GM12878 (cell line): ENCODE results near the gene MACROD2. TPM values are rescaled to one million over a fixed set of nuclear protein-coding genes. Genes with fewer than 3 reads are reported as not detected.

Experiments
- ATAC-seq: fragments of 200-7000 bp; cut with Tn5 transposase; 3 replicates; pipeline ENCODE4 v1.9.1; 2020; ENCODE audit warnings: mild to moderate bottlenecking, moderate library complexity
- BruUV-seq: library from RNA; stranded (reverse); fragments of 400-500 nt; replicated peaks from 2 replicates; lab custom pipeline; 2021; lab: Mats Ljungman, UMichigan
- CTCF ChIA-PET: fragments of 300-600 bp; sonication (Branson Sonifier 250); formaldehyde crosslinking; extraction: SDS; loops from one replicate; lab custom pipeline; 2021; ENCODE audit warnings: inconsistent platforms; lab: Yijun Ruan, JAX
- POLR2A ChIA-PET: fragments of 350-600 bp; formaldehyde crosslinking; extraction: SDS; loops from one replicate; lab custom pipeline; 2021; ENCODE audit warnings: inconsistent platforms; lab: Charles Lee
- RAD21 ChIA-PET: fragments of 300-600 bp; sonication (Branson Sonifier 250); formaldehyde crosslinking; loops from one replicate; lab custom pipeline; 2023; ENCODE audit warnings: antibody characterized with exemption; ENCODE audit not compliant: unreplicated experiment; lab: Charles Lee
- SMC1A ChIA-PET: fragments of 300-600 bp; sonication (Branson Sonifier 250); formaldehyde crosslinking; loops from one replicate; lab custom pipeline; 2023; ENCODE audit not compliant: unreplicated experiment, uncharacterized antibody; lab: Charles Lee
- DNase-seq: peaks from one replicate; pipeline ENCODE4 v3.0.0-alpha.2; 2011; ENCODE audit warnings: low read depth, low spot score
- FAIRE-seq: peaks from 3 replicates; lab custom pipeline; 2011; peaks lifted over from hg19 to GRCh38; lab: Jason Lieb, UNC
- H2AFZ ChIP-seq: 2 replicates; pipeline ENCODE4 v1.6.0; 2011; ENCODE audit warnings: low read depth, low read length, control low read depth; ENCODE audit not compliant: control insufficient read depth
- H3K27ac ChIP-seq: 2 replicates; pipeline ENCODE4 v1.5.1; 2011; ENCODE audit warnings: control low read depth; ENCODE audit not compliant: control insufficient read depth, insufficient read depth
- H3K27me3 ChIP-seq, 2 experiments: replicated peaks in 1 of 2; 2 replicates each; pipeline versions ENCODE4 v1.6.0 to v1.6.1; 2011; ENCODE audit warnings: low read length in 1 of 2; ENCODE audit not compliant: control insufficient read depth in 2 of 2, insufficient read depth in 2 of 2
- H3K36me3 ChIP-seq, 2 experiments: 2 replicates each; pipeline ENCODE4 v1.5.1; 2011; ENCODE audit warnings: low read length in 1 of 2; ENCODE audit not compliant: control insufficient read depth in 2 of 2, insufficient read depth in 2 of 2
- H3K4me1 ChIP-seq: 2 replicates; pipeline ENCODE4 v1.6.1; 2011; ENCODE audit warnings: mild to moderate bottlenecking, low read length, moderate library complexity, mixed read lengths; ENCODE audit not compliant: control insufficient read depth, insufficient read depth
- H3K4me2 ChIP-seq: 2 replicates; pipeline ENCODE4 v1.6.0; 2011; ENCODE audit warnings: control low read depth; ENCODE audit not compliant: control insufficient read depth, insufficient read depth
- H3K4me3 ChIP-seq: fragments of 200-600 bp; sonication (generic); 2 replicates; pipeline ENCODE4 v1.5.1; 2016
- H3K79me2 ChIP-seq: 2 replicates; pipeline ENCODE4 v1.6.0; 2011; ENCODE audit warnings: low read length; ENCODE audit not compliant: control insufficient read depth, insufficient read depth
- H3K9ac ChIP-seq: 2 replicates; pipeline ENCODE4 v1.8.0; 2011; ENCODE audit warnings: low read length, control low read depth, mixed read lengths; ENCODE audit not compliant: control insufficient read depth, insufficient read depth
- H3K9me3 ChIP-seq: replicated peaks from 3 replicates; pipeline ENCODE4 v1.5.1; 2011; ENCODE audit warnings: mild to moderate bottlenecking, low read length; ENCODE audit not compliant: control insufficient read depth, insufficient read depth
- H4K20me1 ChIP-seq: 2 replicates; pipeline ENCODE4 v1.6.0; 2011; ENCODE audit not compliant: control insufficient read depth, insufficient read depth
- CBFB ChIP-seq: IDR thresholded peaks from 2 replicates; pipeline ENCODE4 v1.6.1; 2016; ENCODE audit warnings: antibody characterized with exemption, low read depth
- EZH2 ChIP-seq: IDR thresholded peaks from 2 replicates; pipeline ENCODE4 v1.6.1; 2012; ENCODE audit warnings: low read depth, mild to moderate bottlenecking, control low read depth, inconsistent platforms, low read length, borderline replicate concordance; ENCODE audit not compliant: control insufficient read depth
- NFYA ChIP-seq: IDR thresholded peaks from 2 replicates; pipeline ENCODE4 v1.6.1; 2011; ENCODE audit warnings: low read depth, mild to moderate bottlenecking, low read length, improper control_type of control experiment, borderline replicate concordance
- RBBP5 ChIP-seq: fragments of 200-600 bp; sonication (generic); conservative IDR thresholded peaks from 2 replicates; pipeline ENCODE4 v1.6.1; 2016
- SMC3 ChIP-seq: IDR thresholded peaks from 2 replicates; pipeline ENCODE4 v1.6.1; 2011; ENCODE audit warnings: low read length, improper control_type of control experiment, borderline replicate concordance
- WGBS: methylation state at CpG from one replicate; pipeline ENCODE4 v1.1.6; 2016; ENCODE audit warnings: low lambda C conversion rate; ENCODE audit not compliant: insufficient replicate concordance, insufficient coverage; ENCODE audit errors: missing lambda C conversion rate; 5-methylcytosine and 5-hydroxymethylcytosine counted together
- in situ Hi-C: fragments of 300-500 bp; cut with MboI; formaldehyde crosslinking; loops from 9 replicates; pipeline ENCODE4 v1.14.3; 2018; ENCODE audit warnings: mixed read lengths
- intact Hi-C: fragments of 100-400 bp; cut with micrococcal nuclease; formaldehyde crosslinking; loops from one replicate; pipeline ENCODE4 v1.14.2; 2022; ENCODE audit not compliant: unreplicated experiment
- polyA plus RNA-seq, 11 experiments: library from polyadenylated mRNA; depleted of rRNA in 4 of 11; unstranded in 6 of 11; stranded (reverse) in 5 of 11; fragments of >200 nt; fragmentation: Nextera tagmentation in 4 of 11; fragmentation: Illumina TruSeq in 1 of 11; extraction: Ambion mirVana in 4 of 11; extraction: Trizol in 1 of 11; gene quantifications; 1 replicate in 1 of 11; 2 replicates in 10 of 11; pipeline versions ENCODE4 v1.2.1 to v1.2.3, GENCODE V29; 2011 to 2016; ENCODE audit warnings: inconsistent platforms in 2 of 11, missing spikeins in 2 of 11, low read depth in 1 of 11
- total RNA-seq, 4 experiments: library from RNA; depleted of rRNA in 3 of 4; stranded (reverse); fragments of >200 nt in 3 of 4; fragmentation: Illumina TruSeq in 1 of 4; extraction: Trizol in 1 of 4; gene quantifications; 2 replicates each; pipeline versions ENCODE4 v1.2.1 to v1.2.3, GENCODE V29; 2013 to 2021
- TF ChIP-seq, protein P1 (sequence below): fragments of 150-350 bp; IDR thresholded peaks from 2 replicates; pipeline ENCODE4 v1.6.1; 2014; ENCODE audit warnings: mild to moderate bottlenecking, low read depth, low read length
- TF ChIP-seq, protein P2 (sequence below): IDR thresholded peaks from 2 replicates; pipeline ENCODE4 v1.6.1; 2011; ENCODE audit warnings: low read depth, low read length, improper control_type of control experiment, borderline replicate concordance
- TF ChIP-seq, protein P3 (sequence below): fragments of 450-650 bp; IDR thresholded peaks from 2 replicates; pipeline ENCODE4 v1.6.1; 2017; ENCODE audit warnings: antibody characterized with exemption, mild to moderate bottlenecking, moderate library complexity
- TF ChIP-seq, protein P4 (sequence below): IDR thresholded peaks from 2 replicates; pipeline ENCODE4 v1.6.1; 2011; ENCODE audit warnings: mild to moderate bottlenecking, low read depth, low read length, moderate library complexity; ENCODE audit not compliant: insufficient replicate concordance
- TF ChIP-seq, protein P5 (sequence below): fragments of 450-650 bp; IDR thresholded peaks from 2 replicates; pipeline ENCODE4 v1.6.1; 2017; ENCODE audit warnings: mild to moderate bottlenecking, moderate library complexity

MACROD2 gene
- total and polyA plus RNA-seq, 10 of the 15 experiments (the other 5 are each of a cell fraction or from before 2014, with no cell fraction given), result 1.1 to 21.5 (median 2.2) TPM

DNA sequence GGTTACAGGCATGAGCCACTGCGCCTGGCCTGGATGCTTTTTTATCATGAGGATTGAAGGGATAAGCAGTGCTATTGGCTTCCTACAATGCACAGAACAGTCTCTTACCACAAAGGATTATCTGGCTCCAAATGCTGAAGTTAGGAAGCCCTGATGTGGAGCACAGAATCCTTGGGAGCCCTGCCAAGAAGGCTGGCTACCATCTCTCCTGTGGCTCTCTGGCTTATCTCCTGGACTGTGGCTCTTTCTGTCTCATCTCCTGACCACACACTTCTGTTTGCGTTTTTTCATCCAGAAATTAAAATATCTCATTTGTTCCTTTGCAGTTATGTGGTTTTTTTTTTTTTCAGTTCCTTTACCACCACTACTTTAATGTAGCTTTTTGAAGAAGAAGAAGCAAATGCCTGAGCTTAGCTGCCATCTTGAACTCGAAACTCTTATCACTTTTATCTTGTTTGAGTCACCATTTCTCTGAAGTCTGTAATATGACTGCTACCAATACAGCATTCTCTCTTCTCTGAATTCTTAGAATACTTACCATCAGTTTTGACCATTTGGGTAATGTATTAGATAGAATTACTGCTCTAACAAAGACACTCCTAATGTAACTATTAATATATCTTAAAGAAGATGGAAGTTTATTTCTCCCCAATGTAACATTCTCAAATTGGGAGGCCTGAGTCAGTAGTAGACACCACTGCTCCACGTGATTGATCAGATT, 1533.2 kb downstream of the MACROD2 start (continued):
- TF ChIP-seq NFYA, result no peak
- TF ChIP-seq, protein P1, sequence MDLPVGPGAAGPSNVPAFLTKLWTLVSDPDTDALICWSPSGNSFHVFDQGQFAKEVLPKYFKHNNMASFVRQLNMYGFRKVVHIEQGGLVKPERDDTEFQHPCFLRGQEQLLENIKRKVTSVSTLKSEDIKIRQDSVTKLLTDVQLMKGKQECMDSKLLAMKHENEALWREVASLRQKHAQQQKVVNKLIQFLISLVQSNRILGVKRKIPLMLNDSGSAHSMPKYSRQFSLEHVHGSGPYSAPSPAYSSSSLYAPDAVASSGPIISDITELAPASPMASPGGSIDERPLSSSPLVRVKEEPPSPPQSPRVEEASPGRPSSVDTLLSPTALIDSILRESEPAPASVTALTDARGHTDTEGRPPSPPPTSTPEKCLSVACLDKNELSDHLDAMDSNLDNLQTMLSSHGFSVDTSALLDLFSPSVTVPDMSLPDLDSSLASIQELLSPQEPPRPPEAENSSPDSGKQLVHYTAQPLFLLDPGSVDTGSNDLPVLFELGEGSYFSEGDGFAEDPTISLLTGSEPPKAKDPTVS, result no peak
- TF ChIP-seq, protein P2, sequence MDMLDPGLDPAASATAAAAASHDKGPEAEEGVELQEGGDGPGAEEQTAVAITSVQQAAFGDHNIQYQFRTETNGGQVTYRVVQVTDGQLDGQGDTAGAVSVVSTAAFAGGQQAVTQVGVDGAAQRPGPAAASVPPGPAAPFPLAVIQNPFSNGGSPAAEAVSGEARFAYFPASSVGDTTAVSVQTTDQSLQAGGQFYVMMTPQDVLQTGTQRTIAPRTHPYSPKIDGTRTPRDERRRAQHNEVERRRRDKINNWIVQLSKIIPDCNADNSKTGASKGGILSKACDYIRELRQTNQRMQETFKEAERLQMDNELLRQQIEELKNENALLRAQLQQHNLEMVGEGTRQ, result no peak
- TF ChIP-seq, protein P3, sequence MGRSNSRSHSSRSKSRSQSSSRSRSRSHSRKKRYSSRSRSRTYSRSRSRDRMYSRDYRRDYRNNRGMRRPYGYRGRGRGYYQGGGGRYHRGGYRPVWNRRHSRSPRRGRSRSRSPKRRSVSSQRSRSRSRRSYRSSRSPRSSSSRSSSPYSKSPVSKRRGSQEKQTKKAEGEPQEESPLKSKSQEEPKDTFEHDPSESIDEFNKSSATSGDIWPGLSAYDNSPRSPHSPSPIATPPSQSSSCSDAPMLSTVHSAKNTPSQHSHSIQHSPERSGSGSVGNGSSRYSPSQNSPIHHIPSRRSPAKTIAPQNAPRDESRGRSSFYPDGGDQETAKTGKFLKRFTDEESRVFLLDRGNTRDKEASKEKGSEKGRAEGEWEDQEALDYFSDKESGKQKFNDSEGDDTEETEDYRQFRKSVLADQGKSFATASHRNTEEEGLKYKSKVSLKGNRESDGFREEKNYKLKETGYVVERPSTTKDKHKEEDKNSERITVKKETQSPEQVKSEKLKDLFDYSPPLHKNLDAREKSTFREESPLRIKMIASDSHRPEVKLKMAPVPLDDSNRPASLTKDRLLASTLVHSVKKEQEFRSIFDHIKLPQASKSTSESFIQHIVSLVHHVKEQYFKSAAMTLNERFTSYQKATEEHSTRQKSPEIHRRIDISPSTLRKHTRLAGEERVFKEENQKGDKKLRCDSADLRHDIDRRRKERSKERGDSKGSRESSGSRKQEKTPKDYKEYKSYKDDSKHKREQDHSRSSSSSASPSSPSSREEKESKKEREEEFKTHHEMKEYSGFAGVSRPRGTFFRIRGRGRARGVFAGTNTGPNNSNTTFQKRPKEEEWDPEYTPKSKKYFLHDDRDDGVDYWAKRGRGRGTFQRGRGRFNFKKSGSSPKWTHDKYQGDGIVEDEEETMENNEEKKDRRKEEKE, result no peak

DNA sequence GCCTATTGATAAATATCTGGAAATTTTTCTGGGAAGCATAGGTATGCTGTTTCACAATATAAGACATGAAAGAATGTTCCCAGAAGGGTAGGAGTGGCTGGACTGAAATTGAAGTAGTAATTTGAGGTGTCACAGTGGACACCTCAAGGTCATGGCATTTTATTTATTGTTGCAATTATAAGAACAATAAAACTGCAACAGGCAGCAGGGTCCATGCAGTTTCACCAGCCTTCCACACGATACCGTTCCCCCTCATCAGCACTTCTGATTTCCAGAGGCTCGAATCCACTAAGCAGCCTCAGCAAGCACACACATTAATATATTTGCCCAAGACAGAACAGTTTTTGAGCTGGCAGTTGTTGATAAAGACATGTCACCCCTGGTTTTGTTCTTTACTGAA, 1540.5 kb downstream of the MACROD2 start:
- Histone ChIP-seq H3K4me1 (no peaks in the 10 kb centered on the region), H3K4me3 (no peak overlapping the region), H3K27me3 (no peaks in the 10 kb centered on the region), H3K27ac (no peak overlapping the region), H2AFZ (no peak overlapping the region), H3K79me2 (no peaks in the 10 kb centered on the region), H3K36me3 (no peaks in the 10 kb centered on the region), H3K9me3 (no peaks in the 10 kb centered on the region), H3K9ac (no peak overlapping the region), H3K4me2 (no peak overlapping the region), H4K20me1 (no peaks in the 10 kb centered on the region)
- DNase-seq (no peak), FAIRE-seq (no peak), ATAC-seq (no peak)
- SMC1A ChIA-PET, result no interaction called here
- BruUV-seq, result no TSS peak
- RAD21 ChIA-PET, result no interaction called here
- in situ Hi-C loops, result no loop called here
- POLR2A ChIA-PET, result no interaction called here
- WGBS, result 77% methylated on average over 3 of the region's 3 CpGs
- intact Hi-C loops, result no loop called here
- CTCF ChIA-PET, result no interaction called here
- TF ChIP-seq EZH2, result no peak
- TF ChIP-seq SMC3, result no peak
- TF ChIP-seq, protein P4, sequence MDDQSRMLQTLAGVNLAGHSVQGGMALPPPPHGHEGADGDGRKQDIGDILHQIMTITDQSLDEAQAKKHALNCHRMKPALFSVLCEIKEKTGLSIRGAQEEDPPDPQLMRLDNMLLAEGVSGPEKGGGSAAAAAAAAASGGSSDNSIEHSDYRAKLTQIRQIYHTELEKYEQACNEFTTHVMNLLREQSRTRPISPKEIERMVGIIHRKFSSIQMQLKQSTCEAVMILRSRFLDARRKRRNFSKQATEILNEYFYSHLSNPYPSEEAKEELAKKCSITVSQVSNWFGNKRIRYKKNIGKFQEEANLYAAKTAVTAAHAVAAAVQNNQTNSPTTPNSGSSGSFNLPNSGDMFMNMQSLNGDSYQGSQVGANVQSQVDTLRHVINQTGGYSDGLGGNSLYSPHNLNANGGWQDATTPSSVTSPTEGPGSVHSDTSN, result no peak
- no peak for TF ChIP-seq CBFB
- TF ChIP-seq, protein P5, sequence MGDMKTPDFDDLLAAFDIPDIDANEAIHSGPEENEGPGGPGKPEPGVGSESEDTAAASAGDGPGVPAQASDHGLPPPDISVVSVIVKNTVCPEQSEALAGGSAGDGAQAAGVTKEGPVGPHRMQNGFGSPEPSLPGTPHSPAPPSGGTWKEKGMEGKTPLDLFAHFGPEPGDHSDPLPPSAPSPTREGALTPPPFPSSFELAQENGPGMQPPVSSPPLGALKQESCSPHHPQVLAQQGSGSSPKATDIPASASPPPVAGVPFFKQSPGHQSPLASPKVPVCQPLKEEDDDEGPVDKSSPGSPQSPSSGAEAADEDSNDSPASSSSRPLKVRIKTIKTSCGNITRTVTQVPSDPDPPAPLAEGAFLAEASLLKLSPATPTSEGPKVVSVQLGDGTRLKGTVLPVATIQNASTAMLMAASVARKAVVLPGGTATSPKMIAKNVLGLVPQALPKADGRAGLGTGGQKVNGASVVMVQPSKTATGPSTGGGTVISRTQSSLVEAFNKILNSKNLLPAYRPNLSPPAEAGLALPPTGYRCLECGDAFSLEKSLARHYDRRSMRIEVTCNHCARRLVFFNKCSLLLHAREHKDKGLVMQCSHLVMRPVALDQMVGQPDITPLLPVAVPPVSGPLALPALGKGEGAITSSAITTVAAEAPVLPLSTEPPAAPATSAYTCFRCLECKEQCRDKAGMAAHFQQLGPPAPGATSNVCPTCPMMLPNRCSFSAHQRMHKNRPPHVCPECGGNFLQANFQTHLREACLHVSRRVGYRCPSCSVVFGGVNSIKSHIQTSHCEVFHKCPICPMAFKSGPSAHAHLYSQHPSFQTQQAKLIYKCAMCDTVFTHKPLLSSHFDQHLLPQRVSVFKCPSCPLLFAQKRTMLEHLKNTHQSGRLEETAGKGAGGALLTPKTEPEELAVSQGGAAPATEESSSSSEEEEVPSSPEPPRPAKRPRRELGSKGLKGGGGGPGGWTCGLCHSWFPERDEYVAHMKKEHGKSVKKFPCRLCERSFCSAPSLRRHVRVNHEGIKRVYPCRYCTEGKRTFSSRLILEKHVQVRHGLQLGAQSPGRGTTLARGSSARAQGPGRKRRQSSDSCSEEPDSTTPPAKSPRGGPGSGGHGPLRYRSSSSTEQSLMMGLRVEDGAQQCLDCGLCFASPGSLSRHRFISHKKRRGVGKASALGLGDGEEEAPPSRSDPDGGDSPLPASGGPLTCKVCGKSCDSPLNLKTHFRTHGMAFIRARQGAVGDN, result no peak
- TF ChIP-seq RBBP5, result no peak
